ENCODE results near the gene KIAA1614.

KIAA1614 gene

DNA sequence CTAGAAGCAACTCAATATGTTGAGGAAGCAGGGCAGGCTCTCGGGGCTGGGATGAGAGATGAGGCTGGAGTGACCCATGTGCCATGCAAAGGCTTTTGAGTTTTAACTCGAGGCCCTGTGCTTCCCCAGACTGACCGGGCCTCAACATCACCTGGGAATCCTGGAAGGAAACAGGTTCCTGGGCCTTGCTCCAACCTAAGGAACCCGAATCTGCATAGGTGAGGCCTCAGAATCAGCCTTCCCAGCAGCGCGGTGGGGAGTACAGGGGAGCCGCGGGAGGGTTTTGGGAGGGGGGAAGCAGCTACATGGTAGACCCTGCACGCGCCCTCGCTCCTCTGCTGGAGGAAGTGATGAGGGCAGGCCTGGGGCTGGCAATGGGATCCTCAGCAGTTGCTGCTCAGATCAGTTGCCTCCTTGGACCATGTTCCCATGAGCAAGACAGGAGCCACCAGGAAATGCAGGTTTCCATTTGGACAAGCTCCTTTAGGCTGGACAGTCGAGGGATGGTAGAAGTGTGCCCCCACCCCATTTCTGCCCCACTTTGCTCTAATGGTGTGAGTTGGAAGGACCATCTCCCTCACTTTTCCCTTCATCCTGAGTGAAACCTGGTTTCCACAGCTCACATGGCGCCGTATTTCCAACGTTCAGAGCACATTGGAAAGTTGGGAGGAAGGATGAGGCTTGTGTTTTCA is 4.5 kb upstream of the KIAA1614 start:
- H3K27ac ChIP-seq = no peak overlapping the region
- TF ChIP-seq ZFX (IDR thresholded peaks at IDR 0.05) = no peak
- TF ChIP-seq, protein P1, sequence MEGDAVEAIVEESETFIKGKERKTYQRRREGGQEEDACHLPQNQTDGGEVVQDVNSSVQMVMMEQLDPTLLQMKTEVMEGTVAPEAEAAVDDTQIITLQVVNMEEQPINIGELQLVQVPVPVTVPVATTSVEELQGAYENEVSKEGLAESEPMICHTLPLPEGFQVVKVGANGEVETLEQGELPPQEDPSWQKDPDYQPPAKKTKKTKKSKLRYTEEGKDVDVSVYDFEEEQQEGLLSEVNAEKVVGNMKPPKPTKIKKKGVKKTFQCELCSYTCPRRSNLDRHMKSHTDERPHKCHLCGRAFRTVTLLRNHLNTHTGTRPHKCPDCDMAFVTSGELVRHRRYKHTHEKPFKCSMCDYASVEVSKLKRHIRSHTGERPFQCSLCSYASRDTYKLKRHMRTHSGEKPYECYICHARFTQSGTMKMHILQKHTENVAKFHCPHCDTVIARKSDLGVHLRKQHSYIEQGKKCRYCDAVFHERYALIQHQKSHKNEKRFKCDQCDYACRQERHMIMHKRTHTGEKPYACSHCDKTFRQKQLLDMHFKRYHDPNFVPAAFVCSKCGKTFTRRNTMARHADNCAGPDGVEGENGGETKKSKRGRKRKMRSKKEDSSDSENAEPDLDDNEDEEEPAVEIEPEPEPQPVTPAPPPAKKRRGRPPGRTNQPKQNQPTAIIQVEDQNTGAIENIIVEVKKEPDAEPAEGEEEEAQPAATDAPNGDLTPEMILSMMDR (conservative IDR thresholded peaks at IDR 0.05) = no peak

DNA sequence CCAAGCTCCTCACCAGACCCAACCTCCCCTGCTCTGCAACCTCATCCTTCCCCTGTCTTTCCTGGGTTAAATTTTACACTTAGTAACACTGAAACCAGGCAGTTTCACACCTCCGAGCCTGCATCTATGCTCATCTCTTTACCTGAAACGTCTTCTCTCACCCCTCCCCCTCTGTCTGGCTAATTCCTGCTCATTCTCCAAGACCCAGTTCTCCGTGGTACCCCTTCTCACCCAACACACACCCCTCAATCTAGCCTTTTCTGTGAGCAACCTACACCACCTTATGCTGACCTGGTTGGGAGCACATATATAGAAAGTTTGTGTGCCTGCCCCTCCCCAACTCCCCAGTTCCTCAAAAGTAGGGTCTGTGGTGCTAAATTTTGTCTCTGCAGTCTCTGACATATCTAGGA is 3.7 kb upstream of the KIAA1614 start:
- TF ChIP-seq, protein P1 (conservative IDR thresholded peaks at IDR 0.05) = no peak
- no peak for TF ChIP-seq ZFX (IDR thresholded peaks at IDR 0.05)

GRCh38 chr1:180909462-180909976 is 3.2 kb upstream of the KIAA1614 start:
- no peak for TF ChIP-seq ZFX (IDR thresholded peaks at IDR 0.05)
- TF ChIP-seq, protein P1 (conservative IDR thresholded peaks at IDR 0.05) = no peak
- H3K27ac ChIP-seq = no peak overlapping the region

More for the DNA sequence above, 3.7 kb upstream of the KIAA1614 start:
- H3K27ac ChIP-seq = no peak overlapping the region

DNA sequence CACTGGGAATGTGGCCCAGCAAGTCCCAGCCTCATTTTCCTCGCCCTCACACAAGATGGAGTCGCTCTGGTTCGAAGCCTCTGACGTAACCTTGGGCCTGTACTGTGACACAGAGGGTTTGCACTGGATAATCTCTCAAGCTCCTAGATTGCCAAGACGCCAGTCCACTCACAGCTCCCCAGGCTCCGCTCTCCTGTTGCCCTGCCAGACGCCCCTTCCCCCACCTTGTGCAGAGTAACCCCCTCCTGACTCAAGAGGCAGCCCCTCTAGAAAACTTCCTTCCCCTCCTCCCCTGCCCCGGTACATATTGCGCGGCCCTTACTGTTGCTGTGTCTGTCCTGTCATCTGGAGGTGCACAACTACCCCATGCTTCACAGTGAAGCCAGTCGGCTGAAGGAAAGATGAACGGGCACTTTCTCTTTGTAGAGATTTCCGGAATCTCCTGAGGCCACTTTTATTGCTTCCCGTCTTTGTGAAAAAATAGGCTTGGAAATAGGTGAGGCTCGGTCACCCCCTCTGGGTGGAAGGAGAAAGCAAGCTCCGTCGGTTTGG is 981 bp upstream of the KIAA1614 start:
- no peak for TF ChIP-seq ZFX (IDR thresholded peaks at IDR 0.05)
- TF ChIP-seq, protein P1 (conservative IDR thresholded peaks at IDR 0.05) = no peak
- no peak overlapping the region for H3K27ac ChIP-seq

DNA sequence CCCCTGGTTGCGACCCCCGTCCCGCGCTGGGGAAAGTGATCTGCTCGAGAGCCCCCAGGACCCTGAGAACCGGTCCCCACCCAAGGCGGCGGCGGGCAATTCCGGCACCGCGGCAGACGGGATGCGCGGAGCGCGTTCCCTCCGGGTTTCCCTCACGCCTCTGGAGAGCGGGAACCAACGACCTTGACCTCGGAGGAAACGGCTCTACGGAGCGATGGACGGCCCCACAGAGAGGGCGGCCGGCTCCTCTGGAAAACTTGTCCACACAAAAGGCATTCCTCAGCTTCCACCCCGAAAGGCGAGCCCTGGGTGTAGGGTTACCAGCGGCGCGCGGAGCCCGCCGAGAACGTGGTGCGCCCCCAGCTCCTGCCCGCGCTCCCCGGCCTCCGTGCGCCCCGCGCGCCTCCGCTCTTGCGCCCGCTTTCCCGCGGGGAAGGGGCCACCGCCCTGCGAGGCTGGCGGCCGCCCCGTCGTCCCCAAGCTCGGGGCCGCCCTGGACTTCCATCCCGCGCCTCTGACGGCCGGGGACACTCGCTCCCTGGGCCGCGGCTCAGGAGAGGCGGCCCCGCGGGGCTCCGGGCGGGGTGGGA is 391 bp upstream of the KIAA1614 start:
- no peak overlapping the region for H3K27ac ChIP-seq
- no peak for TF ChIP-seq ZFX (IDR thresholded peaks at IDR 0.05)
- TF ChIP-seq, protein P1 (conservative IDR thresholded peaks at IDR 0.05) = no peak

DNA sequence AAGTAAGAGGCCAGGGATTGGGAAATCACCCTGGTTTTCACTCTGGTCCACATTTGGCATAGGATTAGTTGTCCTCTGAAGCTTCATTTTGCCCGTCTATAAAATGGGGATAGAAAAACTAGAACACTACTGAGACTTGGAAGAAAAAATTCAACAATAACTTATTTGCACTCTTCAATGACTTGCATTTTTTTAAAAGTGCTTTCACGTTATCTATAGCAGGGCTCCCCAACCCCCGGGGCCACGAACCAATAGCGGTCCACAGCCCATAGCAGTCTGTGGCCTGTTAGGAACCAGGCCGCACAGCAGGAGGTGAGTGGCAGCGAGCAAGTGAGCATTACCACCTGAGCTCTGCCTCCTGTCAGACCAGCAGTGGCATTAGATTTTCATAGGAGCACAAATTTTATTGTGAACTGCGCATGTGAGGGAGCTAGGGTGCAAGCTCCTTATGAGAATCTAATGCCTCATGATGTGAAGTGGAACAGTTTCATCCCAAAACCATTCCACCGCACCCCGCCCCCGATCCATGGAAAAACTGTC is 2.8 kb downstream of the KIAA1614 start:
- no peak for TF ChIP-seq ZFX (IDR thresholded peaks at IDR 0.05)
- TF ChIP-seq, protein P1 (conservative IDR thresholded peaks at IDR 0.05) = no peak

More for the DNA sequence above, 2.8 kb downstream of the KIAA1614 start:
- H3K27ac ChIP-seq = no peak overlapping the region
